GM19023 (cell line): ENCODE measurements around the gene KRT20.
"Not testable (repeated sequence)": the region's sequence is repeated elsewhere in the genome, so short reads cannot be mapped to it uniquely, and the experiment has no call there.

Experiments used
- ATAC-seq: cut with Tn5 transposase; IDR thresholded peaks from one replicate; pipeline ENCODE4 v1.9.1; 2021; ENCODE audit warnings: mild to moderate bottlenecking, moderate library complexity; ENCODE audit not compliant: unreplicated experiment

Gene KRT20

DNA sequence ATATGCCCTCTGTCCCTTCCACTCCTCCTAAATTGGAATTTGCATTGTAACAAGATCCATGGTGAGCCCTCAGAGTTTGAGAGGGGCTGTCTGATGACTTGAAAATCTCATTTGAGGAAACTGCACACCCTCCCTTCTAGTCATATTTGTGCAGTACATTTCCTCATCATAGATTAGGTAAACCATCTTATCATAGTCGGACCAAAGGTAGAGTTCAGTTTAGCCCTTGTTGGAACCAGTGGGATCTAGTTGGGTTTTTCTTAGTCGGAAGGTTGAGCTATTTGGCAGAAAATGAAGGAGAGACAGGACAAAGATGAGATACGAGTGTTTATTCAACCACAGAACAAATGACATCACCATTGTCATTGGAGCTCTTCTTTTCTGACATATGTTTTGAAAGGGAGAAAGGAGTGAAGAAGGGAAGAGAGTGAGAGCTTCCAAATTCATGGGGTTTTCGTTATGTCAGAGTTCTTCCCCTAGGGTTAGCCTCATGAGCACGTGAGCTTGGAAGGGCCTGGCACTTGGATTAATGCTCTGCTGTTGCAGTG, 15.8 kb upstream of the KRT20 start:
- ATAC-seq, result no peak

GRCh38 chr17:40896916-40897455, 11.9 kb upstream of the KRT20 start:
- no peak for ATAC-seq

- ATAC-seq, result no peak
Observed at GRCh38 chr17:40895106-40895730, 10.2 kb upstream of the KRT20 start.

- no peak for ATAC-seq
Observed at GRCh38 chr17:40888196-40888720, 3.2 kb upstream of the KRT20 start.

DNA sequence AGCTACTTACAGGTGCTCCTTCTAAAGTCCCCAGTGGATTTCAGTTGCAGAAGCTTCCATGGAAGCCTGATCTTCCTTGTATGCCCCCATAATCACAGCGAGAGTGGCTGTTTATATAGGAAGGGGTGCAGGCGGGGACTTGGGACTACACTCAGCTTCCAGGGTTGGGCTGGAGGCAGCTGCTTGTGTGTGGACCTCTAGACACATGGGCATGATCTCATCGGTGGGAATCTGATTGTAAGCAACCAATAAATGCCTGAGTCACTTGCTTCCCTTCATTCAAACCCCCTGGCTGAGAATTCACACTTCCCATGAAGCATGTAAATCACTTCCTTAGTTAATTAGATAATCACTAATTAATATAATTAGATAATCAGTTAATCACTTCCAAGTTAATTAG, 1.0 kb upstream of the KRT20 start:
- ATAC-seq, result no peak

DNA sequence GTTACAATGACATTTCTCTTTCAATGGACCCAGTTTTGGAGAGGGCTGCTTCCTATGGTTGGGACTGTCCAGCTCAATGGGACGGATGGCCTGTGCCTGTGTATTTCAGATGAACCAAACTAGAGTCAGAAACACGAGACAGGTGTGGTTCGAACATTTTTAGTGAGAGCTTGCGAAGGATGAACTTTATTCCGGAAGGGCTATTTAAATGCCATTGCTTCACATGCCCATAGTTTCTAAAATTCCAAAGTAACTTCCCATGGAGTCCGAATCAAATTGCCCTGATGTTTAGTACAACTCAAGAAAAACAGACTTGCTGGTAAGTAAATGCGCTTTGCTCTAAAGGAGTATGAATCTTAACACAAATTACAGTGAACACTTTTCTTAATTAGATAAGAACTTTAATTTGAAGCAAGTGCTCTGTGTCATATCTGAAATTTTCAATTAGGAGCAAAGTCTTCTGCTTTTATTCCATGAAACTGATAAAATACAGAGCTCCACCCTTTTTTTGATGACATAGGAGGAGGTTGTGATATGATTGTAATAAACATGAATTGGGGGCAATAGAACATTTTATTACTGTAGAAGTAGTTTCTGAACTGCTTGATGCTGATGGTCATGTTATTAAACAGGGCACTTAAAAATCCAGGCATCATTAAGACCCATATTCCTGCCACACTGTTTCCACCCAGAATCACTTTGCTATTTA, 1.3 kb downstream of the KRT20 start:
- no peak for ATAC-seq

- ATAC-seq, result no peak
Observed at GRCh38 chr17:40883031-40883430, 2.0 kb downstream of the KRT20 start.

GRCh38 chr17:40879026-40879425, 6.0 kb downstream of the KRT20 start:
- ATAC-seq, result no peak

- no peak for ATAC-seq
Observed at GRCh38 chr17:40878044-40878443, 7.0 kb downstream of the KRT20 start.

DNA sequence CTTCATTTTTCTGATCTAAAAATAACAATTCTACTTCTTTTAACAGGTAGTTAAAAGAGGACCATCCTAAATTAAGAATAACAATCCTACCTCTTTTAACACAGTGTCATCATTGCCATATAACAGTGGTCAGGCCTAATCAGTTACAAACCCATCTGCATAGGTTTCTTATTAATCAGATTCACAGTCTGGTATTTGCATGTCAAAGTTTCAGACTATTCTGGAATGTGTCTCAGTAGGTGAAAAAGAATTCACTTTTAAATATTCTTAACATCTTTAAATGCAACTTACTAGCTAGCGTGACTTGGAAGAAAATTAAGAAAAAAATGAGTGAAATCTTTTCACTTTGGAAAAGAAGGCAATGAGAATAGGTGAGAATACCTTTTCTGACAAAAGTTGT, 11.2 kb downstream of the KRT20 start:
- ATAC-seq, result no peak

DNA sequence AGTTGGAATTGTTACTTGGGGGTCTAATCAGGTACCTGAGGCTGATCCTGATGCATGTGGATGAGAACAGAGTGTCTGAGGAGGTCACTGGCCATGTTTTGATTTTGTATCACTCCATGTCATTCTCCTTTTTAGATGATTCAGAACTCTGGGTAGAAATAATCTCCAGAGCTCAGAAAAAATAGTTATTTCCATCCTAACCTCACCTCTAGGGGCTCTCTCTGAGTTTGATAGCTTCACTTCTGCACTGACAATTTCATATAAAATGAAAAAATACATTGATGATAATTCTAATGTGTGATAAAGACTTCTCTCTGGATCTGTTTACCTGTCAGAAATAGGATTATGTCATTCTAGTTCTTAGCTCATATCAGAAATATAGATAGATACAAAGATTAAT, 11.8 kb downstream of the KRT20 start:
- no peak for ATAC-seq

DNA sequence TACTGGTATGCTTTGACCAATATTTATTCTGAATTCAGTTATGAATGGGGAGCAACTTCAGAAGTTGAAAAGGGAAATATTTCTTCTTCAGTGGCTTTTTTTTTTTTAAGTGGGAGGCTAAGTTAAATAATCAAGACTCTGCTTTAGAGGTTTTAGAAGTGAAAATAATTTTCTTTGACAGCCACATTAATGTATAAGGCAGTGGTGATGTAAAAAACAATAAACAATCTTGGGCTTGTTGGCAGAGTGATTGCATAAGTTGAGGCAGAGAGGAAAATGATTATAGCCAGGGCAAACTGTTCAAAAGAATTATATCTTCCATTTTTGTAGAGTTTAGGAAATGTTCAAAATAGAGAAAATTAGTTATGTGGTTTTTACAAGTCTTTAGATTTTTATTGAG, 12.6 kb downstream of the KRT20 start:
- ATAC-seq, result no peak

- no peak for ATAC-seq
Observed at GRCh38 chr17:40871316-40871715, 13.7 kb downstream of the KRT20 start.

- ATAC-seq, result no peak
Observed at GRCh38 chr17:40870136-40870535, 14.9 kb downstream of the KRT20 start.

GRCh38 chr17:40866838-40867237, 18.2 kb downstream of the KRT20 start, which contains the start of gene KRT12:
KRT12 (minus strand) TSS chr17:40867223; CDS start chr17:40867186, 37 bp downstream.
- ATAC-seq, result no peak

GRCh38 chr17:40864661-40865390, 20.2 kb downstream of the KRT20 start:
- ATAC-seq, result no peak

DNA sequence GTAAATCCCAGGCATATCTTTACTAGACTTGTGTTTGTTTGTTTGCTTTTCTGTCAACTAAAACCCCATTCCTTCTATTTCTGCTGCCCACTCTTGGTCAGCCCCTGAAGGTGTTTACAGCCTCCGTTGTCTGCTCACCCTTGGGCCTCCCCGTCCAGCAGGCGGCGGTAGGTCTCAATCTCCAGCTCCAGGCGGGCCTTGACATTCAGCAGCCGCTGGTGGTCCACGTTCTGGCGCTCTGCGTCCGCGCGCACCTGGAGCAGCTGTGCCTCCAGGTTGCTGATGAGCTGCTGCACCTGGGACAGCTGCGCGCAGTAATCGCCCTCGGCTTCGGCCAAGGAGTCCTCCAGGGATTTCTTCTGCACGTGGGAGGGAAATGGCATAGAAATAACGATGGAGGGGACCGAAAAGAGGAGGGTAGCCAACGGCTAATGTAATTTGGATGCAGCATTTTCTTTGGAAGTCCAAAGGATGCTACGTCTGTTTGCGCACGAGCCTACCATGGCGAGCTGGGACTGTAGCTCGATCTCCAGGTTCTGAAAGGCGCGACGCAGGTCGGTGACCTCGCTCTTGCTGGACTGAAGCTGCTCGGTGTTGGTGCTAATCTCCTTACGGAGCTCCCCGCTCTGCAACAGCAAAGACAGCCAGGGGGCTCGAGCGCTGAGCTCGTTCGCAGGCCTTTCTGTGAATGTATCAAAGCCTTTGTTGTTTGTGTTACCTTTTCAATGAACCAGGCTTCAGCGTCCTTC, 21.9 kb downstream of the KRT20 start:
- no peak for ATAC-seq

DNA sequence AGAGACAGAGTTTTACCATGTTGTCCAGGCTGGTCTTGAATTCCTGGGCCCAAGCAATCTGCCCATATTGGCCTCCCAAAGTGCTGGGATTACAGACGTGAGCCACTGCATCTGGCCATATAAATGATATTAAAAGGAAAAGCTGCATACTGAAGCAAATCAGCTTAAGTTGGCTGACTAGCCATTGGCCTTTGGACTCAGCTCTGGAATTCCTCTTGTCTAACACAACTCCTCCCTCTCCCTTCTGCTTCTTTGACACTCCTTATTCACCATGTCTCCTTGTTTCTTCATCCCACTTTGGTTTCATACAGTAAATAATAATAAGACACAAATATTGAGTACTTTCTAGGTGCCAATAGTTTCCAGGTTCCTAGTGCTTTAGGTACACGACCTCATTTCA, 25.5 kb downstream of the KRT20 start:
- no peak for ATAC-seq

DNA sequence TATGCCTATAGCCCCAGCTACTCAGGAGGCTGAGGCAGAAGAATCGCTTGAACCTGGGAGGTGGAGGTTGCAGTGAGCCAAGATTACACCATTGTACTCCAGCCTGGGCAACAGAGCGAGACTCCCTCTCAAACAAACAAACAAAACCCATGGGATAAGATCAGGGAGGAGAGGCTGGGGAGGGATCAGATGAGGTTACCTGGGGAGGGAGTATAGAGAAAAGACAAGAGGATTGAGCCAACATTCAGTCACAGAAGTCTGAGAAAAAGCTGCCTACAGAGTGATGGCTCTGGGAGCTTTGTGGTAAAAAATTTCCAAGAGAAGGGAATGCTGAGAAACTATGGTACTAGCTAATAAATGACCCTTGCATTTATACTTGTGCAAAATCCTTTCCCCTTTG, 26.4 kb downstream of the KRT20 start:
- not testable (repeated sequence) for ATAC-seq

DNA sequence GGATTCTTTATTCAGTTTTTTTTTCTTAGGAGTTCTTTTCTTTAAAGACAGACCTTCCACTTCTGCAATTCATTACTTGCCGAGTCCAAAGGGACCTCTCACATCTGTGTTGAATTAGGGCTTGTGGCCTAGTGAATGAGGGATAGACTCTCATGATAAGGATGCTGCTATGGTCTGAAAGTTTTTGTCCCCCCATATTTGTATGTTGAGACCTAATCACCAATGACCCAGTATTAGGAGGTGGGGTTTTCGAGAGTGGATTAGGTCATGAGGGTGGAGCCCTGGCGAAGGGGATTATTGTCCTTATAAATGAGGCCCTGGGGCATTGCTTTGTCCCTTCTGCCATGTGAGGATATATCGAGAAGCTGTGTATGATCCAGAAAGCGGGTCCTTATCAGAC, 27.5 kb downstream of the KRT20 start:
- ATAC-seq, result no peak
